C4-2B (cell line): ENCODE results near the gene C1orf21.

Experiments
- ZFX ChIP-seq: fragments of 450-650 bp; IDR thresholded peaks from 2 replicates; pipeline ENCODE4 v1.6.1; 2017
- TF ChIP-seq, protein P1 (sequence below): fragments of 450-650 bp; conservative IDR thresholded peaks from 2 replicates; pipeline ENCODE4 v1.5.1; 2017; ENCODE audit warnings: mild to moderate bottlenecking

DNA sequence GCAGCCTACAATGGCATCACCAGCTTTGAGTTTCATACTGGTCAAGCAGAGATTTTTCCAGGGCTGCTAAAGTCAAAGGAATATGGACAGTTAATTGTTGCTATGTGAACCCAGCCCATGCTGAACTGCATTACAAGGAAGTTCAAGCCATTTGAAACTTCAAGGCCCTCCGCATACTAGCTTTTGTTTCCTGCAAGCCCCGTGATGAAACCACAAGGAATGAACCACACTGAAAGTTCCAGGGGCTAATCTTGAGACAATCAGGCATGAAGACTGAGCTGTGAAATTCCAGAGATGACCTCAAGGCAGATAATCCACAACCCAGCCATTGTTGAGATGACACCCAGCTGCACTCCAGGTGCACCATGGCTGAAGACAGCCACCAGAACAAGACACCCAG lies 180.8 kb downstream of the C1orf21 start:
- TF ChIP-seq, protein P1, sequence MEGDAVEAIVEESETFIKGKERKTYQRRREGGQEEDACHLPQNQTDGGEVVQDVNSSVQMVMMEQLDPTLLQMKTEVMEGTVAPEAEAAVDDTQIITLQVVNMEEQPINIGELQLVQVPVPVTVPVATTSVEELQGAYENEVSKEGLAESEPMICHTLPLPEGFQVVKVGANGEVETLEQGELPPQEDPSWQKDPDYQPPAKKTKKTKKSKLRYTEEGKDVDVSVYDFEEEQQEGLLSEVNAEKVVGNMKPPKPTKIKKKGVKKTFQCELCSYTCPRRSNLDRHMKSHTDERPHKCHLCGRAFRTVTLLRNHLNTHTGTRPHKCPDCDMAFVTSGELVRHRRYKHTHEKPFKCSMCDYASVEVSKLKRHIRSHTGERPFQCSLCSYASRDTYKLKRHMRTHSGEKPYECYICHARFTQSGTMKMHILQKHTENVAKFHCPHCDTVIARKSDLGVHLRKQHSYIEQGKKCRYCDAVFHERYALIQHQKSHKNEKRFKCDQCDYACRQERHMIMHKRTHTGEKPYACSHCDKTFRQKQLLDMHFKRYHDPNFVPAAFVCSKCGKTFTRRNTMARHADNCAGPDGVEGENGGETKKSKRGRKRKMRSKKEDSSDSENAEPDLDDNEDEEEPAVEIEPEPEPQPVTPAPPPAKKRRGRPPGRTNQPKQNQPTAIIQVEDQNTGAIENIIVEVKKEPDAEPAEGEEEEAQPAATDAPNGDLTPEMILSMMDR, result no peak
- TF ChIP-seq ZFX, result no peak
